COR-L47 (cell line): ENCODE measurements around the gene CDO1.

Experiments
- DNase-seq: peaks from one replicate; lab custom pipeline; 2025; lab: John Stamatoyannopoulos, UW

Gene CDO1

GRCh38 chr5:115816226-115817081 is at the start of gene CDO1:
Gene CDO1 (minus strand): TSS chr5:115816659. CDS start chr5:115816397, 262 bp downstream.
- DNase-seq, result no peak

- no peak for DNase-seq
These were observed 42.9 kb upstream of the CDO1 start for GRCh38 chr5:115859378-115859777.

DNA sequence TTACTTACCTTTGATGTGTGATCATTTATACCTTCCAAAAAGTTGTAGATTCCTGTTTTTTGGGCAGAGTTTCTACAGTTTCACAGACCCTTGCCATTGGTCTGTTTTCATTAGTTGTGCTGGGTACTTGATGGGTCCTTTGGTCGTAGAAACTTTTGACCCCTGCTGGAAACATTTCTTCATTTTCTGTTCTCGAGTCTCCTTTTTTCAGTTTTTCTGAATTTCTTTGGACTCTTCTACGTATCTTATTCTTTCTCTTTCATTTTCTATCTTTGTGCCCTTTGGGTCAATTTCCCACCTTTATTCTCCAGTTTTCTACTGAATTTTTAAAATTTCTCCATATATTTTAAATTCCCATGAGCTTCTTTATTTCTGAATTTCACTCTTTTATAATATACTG is 41.9 kb upstream of the CDO1 start:
- no peak for DNase-seq

DNA sequence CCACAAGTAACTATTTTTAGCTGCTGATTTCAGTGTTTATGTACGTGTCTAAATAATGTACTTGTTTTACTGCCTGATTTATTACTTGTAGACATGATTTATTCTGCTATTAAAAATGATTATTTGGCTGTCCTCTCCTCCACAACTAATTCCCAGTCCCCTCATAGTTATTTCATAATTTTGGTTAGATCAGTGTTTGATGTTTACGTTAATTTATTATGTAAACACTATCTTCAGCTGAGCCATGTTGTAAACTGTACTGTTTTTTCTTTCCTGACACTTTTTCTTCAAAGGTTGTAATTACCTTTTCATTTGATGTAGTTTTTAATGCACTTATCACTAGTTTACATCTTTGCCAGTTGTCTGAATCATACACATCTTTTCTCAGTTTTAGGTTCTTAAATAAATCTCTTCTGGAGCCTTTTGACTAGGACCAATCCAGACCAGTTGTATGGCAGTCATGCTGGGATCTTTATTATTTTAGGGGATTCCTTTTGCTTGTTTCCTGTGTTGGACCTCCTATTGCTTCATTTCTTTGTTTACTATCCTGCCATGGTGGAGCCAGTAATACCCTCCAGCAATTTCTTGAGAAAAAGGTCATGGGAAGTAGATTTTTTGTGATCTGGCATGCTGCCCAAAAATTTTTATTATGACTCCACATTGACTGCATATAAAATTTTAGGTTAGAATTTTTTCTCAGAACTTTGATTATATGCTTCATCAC is 41.3 kb upstream of the CDO1 start:
- DNase-seq, result no peak

- no peak for DNase-seq
These were observed 40.6 kb upstream of the CDO1 start for GRCh38 chr5:115857057-115857479.

DNA sequence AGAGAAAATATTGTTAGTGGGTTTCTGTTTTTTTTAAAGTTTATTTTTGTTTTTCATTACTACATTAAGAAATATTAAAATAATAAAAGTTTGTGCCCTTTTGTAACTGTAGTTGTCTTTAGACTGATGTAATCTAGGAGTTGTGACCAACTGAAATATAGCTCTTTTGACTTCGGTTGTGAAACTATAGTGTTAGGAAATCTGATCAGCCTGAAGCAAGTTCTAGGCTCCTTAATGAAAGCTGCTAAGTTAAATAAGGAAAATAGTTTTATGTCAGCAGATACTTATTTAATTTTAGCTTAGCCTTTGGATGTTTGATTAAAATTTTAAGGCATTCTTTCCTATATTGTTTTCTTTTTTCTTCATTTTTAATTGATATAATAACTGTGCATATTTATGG is 39.5 kb upstream of the CDO1 start:
- no peak for DNase-seq

- no peak for DNase-seq
These were observed 37.7 kb upstream of the CDO1 start for GRCh38 chr5:115854139-115854538.

GRCh38 chr5:115850744-115851416 is 34.4 kb upstream of the CDO1 start:
- DNase-seq, result no peak

DNA sequence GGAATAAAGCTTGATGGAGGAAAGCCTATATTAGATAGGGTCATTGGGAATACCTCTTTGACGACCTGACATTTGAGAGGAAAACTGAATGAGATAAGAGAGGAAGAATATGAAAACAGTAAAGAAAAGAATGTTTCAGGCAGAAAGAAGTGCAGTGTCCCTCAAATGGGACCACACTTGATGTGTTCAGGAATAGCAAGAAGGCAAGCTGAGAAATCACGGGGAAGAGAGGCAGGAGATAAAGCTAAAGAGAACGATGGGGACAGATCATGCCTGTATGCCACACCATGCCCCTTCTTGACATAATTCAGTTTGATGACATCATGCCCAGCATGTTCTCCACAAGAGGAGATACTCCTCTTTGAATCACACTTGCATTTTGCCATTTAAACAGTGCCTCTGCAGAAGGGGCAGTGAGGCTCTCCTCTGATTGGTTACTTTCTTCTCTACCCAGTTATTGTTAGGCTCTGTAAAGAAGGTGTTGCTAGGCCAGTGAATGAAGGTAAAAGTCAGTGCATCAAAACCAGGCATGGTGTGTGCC is 32.9 kb upstream of the CDO1 start:
- DNase-seq, result no peak

DNA sequence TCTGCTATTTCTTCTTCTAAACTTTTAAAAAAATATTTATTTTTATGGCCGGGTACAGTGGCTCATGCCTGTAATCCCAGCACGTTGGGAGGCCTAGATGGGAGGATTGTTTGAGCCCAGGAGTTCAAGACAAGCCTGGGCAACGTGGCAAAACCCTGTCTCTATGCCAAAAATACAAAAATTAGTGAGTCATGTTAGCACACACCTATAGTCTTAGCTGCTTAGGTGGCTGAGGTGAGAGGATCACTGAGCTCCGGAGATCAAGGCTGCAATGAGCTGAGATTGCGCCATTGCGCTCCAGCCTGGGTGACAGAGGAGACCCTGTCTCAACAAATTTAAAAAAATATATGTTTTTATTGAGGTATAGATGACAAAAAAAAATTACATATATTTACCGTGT is 30.8 kb upstream of the CDO1 start:
- DNase-seq, result no peak

- no peak for DNase-seq
These were observed 27.9 kb upstream of the CDO1 start for GRCh38 chr5:115844321-115844817.

GRCh38 chr5:115843444-115844130 is 27.1 kb upstream of the CDO1 start:
- no peak for DNase-seq

DNA sequence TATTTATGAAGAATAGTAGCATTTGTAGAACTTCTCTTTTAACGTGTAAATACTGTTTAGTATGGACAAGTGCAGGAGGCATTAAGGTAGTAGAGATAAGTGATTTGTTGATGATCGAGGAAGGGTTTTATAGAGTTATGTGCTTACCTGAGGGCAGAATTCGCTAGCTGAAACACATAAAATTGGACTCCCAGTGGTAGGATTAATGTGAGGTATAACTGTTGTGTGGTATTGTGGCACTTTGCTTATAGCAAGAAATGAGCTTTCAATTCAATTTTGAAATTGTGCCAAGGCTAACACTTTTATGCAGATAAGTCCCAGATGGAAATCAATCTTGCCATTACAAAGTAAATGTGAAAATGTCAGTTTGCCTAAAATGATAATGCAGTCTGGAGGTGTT is 26.5 kb upstream of the CDO1 start:
- no peak for DNase-seq

GRCh38 chr5:115842089-115842935 is 25.9 kb upstream of the CDO1 start:
- DNase-seq, result peak; percentile 77

GRCh38 chr5:115841382-115842088 is 25.1 kb upstream of the CDO1 start, which contains the start of the genes AP3S1 and ATG12:
Gene AP3S1 (plus strand): TSS chr5:115841935. CDS start chr5:115842038, 103 bp downstream.
Gene ATG12 (minus strand): TSS chr5:115841565. CDS start chr5:115841552, 13 bp downstream.
- peak; percentile 90 for DNase-seq

DNA sequence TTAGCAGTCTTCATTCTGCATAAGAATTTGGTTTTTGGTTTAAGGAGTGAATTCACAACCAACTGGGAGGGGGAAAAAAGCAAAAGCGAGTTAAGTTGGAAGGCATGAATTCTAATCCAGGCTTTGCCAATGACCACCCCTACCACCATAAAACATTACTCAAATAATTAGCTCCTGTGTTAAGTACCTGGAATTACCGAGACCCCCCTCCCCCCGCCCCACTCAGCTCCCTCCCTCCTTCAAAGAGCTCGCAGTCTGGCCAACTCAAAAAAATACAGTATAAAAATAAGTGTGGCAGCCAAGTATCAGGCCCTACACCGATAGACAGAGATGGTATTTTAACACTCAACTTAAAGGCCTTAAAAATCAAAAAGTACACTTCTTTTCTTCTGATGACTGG is 24.4 kb upstream of the CDO1 start:
- no peak for DNase-seq

DNA sequence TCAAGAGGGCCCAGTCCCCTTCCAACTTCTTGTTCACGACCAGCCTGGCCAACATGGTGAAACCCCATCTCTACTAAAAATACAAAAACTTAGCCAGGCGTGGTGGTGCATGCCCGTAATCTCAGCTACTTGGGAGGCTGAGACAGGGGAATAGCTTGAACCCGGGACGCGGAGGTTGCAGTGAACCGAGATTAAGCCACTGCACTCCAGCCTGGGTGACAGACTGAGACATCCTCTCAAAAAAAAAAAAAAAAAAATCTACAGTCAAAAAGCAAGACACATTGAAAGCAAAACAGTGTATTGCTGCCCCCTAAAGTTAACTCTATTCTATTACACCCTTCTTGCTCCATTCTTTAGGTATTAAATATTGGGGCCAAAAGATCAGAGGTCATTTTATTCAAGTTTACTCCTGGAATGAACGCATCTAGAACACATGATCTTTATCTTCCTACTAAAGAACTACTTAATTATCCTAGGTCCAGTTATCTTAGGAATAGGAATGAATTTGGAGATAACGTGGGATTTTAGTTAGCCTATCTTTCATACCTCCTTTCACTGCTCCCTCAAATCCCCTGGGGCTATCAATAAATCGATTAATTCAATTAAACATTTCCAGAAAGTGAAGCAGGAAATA is 22.5 kb upstream of the CDO1 start:
- no peak for DNase-seq

GRCh38 chr5:115835481-115835880 is 19.0 kb upstream of the CDO1 start:
- DNase-seq, result no peak

DNA sequence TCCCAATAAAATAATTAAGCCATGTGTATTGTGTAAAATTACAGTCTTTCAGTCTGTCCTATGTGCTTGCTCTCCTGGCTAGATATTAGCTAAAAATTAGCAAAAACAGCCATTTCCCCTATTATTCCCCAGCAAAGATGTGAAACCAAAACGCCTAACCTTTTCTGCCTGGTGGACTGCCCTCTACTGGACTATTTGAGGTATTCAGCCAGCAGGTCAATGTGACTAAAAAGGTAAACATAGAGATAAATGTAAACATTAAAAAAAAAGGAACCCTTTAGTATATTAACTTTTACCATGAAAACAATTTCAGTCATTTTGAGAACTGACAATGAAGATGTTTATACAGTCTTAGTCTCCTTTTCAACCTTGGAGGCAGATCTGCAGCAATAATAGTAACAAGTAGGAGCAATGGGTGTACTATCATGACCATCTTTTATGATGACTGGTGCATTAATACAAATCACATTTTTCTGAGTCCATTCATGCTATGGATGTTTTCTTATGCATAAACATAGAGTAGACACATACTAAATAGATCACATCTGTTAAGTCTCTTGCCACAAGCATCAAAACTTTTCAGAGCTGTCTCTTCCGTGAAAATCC is 14.8 kb upstream of the CDO1 start:
- peak; percentile 18 for DNase-seq
